RWPE2 (cell line): Measurements from ENCODE around the gene SIGLEC1.

Source experiments
- ATAC-seq: fragments of 200-7000 bp; cut with Tn5 transposase; 3 replicates; pipeline ENCODE4 v1.9.1; 2021; ENCODE audit warnings: low read depth
- DNase-seq: peaks from one replicate; pipeline ENCODE4 v3.0.0-alpha.2; 2020; ENCODE audit warnings: low spot score
- H3K27ac ChIP-seq: fragments of 450-650 bp; 2 replicates; pipeline ENCODE4 v1.5.1; 2017; ENCODE audit warnings: mild to moderate bottlenecking; ENCODE audit not compliant: poor library complexity, severe bottlenecking
- H3K27me3 ChIP-seq: fragments of 250-450 bp; sonication (Bioruptor Pico); 2 replicates; pipeline ENCODE4 v1.5.1; 2021; ENCODE audit warnings: mild to moderate bottlenecking, moderate library complexity; ENCODE audit not compliant: insufficient read depth, poor library complexity, severe bottlenecking
- H3K36me3 ChIP-seq: fragments of 250-450 bp; sonication (Bioruptor Pico); 2 replicates; pipeline ENCODE4 v1.5.1; 2020; ENCODE audit warnings: low read depth, mild to moderate bottlenecking, moderate library complexity
- H3K4me1 ChIP-seq: fragments of 250-450 bp; sonication (Bioruptor Pico); 2 replicates; pipeline ENCODE4 v1.5.1; 2021; ENCODE audit warnings: mild to moderate bottlenecking, moderate library complexity; ENCODE audit not compliant: insufficient read depth, poor library complexity, severe bottlenecking
- H3K4me3 ChIP-seq: fragments of 250-450 bp; sonication (Bioruptor Pico); 2 replicates; pipeline ENCODE4 v1.5.1; 2021; ENCODE audit warnings: mild to moderate bottlenecking, moderate library complexity; ENCODE audit not compliant: severe bottlenecking
- H3K9me3 ChIP-seq: fragments of 250-450 bp; sonication (Bioruptor Pico); 2 replicates; pipeline ENCODE4 v1.5.1; 2021; ENCODE audit warnings: mild to moderate bottlenecking, moderate library complexity; ENCODE audit not compliant: severe bottlenecking
- CTCF ChIP-seq: fragments of 450-650 bp; IDR thresholded peaks from one replicate; pipeline ENCODE4 v1.5.1; 2017; ENCODE audit warnings: mild to moderate bottlenecking, moderate library complexity; ENCODE audit not compliant: poor library complexity, severe bottlenecking

The SIGLEC1 gene

DNA sequence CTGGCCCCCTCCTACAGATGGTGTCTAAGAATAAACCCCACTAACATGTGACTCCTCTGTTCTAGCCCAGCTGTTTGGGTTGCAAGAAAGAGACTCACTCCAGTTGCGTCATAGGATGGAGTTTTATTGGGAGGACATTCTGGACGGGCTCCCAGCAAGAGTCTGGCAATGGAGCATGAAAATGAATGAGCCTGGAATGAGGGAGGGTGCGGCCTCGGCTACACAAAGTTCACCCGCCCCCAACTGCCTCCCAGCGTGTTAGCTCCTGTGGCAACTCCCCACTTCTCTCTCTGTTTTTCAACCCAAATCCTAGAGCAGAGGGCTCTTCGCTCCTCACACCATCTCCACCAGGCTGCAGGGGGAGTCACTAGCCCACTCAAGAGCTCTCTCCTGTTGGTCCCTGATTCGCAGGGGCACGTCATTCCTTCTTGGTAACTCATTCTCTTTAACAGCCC is 25.5 kb downstream of the SIGLEC1 start:
- peak; percentile 60 for ATAC-seq
- no peaks in the 10 kb centered on the region for H3K36me3 ChIP-seq
- H3K4me3 ChIP-seq: no peak overlapping the region
- no peaks in the 10 kb centered on the region for H3K9me3 ChIP-seq
- TF ChIP-seq CTCF: peak; percentile 8
- no peak for DNase-seq
- H3K27me3 ChIP-seq: peaks cover 5% of the 10 kb centered on the region
- H3K4me1 ChIP-seq: no peaks in the 10 kb centered on the region
- no peak overlapping the region for H3K27ac ChIP-seq

- no peak overlapping the region for H3K27ac ChIP-seq
- H3K4me3 ChIP-seq: no peak overlapping the region
- DNase-seq (no peak), ATAC-seq (no peak)
- H3K4me1 ChIP-seq: no peaks in the 10 kb centered on the region
- no peaks in the 10 kb centered on the region for H3K9me3 ChIP-seq
- no peak for TF ChIP-seq CTCF
- H3K36me3 ChIP-seq: no peaks in the 10 kb centered on the region
- peaks cover 10% of the 10 kb centered on the region for H3K27me3 ChIP-seq
Observed at GRCh38 chr20:3686421-3686820, 26.0 kb downstream of the SIGLEC1 start.

DNA sequence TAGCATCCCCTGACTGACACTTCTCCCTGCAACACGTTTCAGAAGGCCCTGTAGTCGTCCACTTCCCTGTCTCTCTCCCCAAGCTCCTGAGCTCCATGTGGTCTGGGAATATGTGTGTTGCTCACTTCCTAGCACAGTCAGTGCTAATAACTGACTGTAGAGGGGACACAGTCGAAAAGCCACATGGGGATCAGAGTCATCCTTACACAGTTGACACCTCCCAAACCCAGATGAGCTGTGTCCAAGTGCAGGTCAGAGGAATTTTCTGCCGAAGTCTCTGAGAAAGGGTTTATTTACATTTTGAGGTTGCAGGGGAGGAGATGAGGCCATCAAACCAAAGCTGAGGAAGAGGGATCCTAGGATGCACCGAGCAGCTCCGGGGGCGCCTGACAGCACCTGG is 27.1 kb downstream of the SIGLEC1 start:
- Histone ChIP-seq H3K36me3 (no peaks in the 10 kb centered on the region), H3K4me3 (no peak overlapping the region), H3K4me1 (no peaks in the 10 kb centered on the region), H3K9me3 (no peaks in the 10 kb centered on the region), H3K27me3 (peaks cover 15% of the 10 kb centered on the region), H3K27ac (no peak overlapping the region)
- DNase-seq (no peak), ATAC-seq (no peak)
- TF ChIP-seq CTCF: no peak

DNA sequence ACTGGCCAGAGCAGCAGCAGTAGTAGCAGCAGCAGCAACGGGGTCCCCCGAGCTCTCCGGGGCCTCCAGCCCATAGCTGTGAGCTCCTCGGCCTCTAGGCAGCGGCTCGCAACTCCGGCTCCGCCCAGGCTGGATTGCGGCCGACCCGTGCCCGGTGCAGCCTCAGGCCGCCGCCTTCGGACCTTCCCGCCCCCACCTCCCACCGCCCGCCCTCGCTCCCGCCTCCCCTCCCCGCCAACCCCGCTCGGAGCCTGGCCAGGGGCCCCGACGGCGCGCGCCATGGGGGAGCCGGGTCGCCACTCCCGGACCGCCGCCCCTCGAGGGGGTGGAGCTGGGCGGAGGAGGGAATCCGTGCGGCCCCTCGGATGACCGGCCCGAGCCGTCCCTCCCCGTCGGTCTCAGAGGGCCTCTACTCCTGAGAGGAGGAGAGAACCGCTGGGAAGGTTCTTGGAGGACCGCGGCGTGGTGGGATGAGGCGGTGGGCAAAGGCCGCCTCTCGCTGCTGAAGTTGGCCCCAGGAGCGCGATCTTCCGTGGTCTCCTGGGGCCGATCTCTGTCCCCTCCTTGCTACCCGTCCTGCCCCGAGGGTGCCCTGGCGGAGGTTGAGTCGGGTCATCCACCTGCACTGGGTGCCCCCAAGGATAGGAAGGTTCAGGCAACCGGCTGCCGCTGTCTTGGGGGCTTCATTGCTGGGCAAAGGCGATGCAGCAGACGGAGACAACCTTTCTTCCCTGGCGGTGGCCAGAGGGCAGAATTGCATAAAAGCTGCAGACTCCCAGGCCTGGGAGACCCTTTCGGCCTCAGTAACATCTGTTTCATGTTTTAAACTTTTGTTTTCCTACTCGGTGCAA is 30.2 kb downstream of the SIGLEC1 start, which contains the start of gene ADAM33:
TSS of gene ADAM33 (minus strand) at position 80 of the 851 bp plus-strand sequence. CDS start at position 74, 6 bp downstream.
- Histone ChIP-seq H3K4me3 (no peak within 1 kb of the TSS), H3K9me3 (no peaks in the 10 kb centered on the region), H3K27ac (no peak within 1 kb of the TSS), H3K4me1 (no peaks in the 10 kb centered on the region), H3K27me3 (peaks cover 15% of the 10 kb centered on the region), H3K36me3 (no peaks in the 10 kb centered on the region)
- ATAC-seq (peak; percentile 41), DNase-seq (no peak)
- no peak for TF ChIP-seq CTCF
